Cardiac muscle cell (in vitro differentiated cells and primary cell): ENCODE measurements around the gene TMEM123. TPM values are rescaled to one million over a fixed set of nuclear protein-coding genes. Genes with fewer than 3 reads are reported as not detected.

ENCODE experiments used
- DNase-seq, 2 donors: peaks; one replicate each; pipeline versions ENCODE4 v3.0.0 to v3.0.0-alpha.2; 2010 to 2017; ENCODE audit warnings: low read depth in 1 of 2, low spot score in 1 of 2
- H3K27ac ChIP-seq: fragments of 200-600 bp; sonication (generic); 2 replicates; pipeline ENCODE4 v1.5.1; 2016
- H3K27me3 ChIP-seq: fragments of 200-600 bp; sonication (generic); 2 replicates; pipeline ENCODE4 v1.6.0; 2016; ENCODE audit warnings: control low read depth
- H3K36me3 ChIP-seq: fragments of 200-600 bp; sonication (generic); 2 replicates; pipeline ENCODE4 v1.5.1; 2016; ENCODE audit warnings: control low read depth
- H3K4me1 ChIP-seq: fragments of 200-600 bp; sonication (generic); 2 replicates; pipeline ENCODE4 v1.8.1; 2017; ENCODE audit warnings: low read depth, mild to moderate bottlenecking, mixed run types
- H3K4me3 ChIP-seq: fragments of 200-600 bp; sonication (generic); 2 replicates; pipeline ENCODE4 v1.5.1; 2016; ENCODE audit warnings: mild to moderate bottlenecking
- H3K9me3 ChIP-seq: fragments of 200-600 bp; sonication (generic); 2 replicates; pipeline ENCODE4 v1.5.1; 2017; ENCODE audit warnings: low read depth, mild to moderate bottlenecking, control low read depth
- CTCF ChIP-seq: IDR thresholded peaks from 2 replicates; pipeline ENCODE4 v1.5.1; 2012; ENCODE audit warnings: low read depth, mild to moderate bottlenecking, low read length
- polyA plus RNA-seq: library from polyadenylated mRNA; unstranded; fragments of >200 nt; fragmentation: Nextera tagmentation; extraction: Ambion mirVana; gene quantifications from 2 replicates; pipeline ENCODE4 v1.2.1, GENCODE V29; 2016
- total RNA-seq: library from RNA; depleted of rRNA; stranded (reverse); fragments of >200 nt; gene quantifications from 2 replicates; pipeline ENCODE4 v1.2.3, GENCODE V29; 2016

TMEM123 gene
- total and polyA plus RNA-seq, 2 experiments from 2014 or later, result 86.3 to 92.6 TPM

GRCh38 chr11:102398297-102398696, 54.3 kb downstream of the TMEM123 start:
- Histone ChIP-seq H3K36me3 (peaks cover 24% of the 10 kb centered on the region), H3K9me3 (no peaks in the 10 kb centered on the region)
- TF ChIP-seq CTCF, result no peak

GRCh38 chr11:102396708-102397563, 55.6 kb downstream of the TMEM123 start:
- no peak for TF ChIP-seq CTCF
- DNase-seq, result no peak
- Histone ChIP-seq H3K4me1 (peaks cover 3% of the 10 kb centered on the region), H3K4me3 (no peak overlapping the region), H3K36me3 (peaks cover 24% of the 10 kb centered on the region), H3K27me3 (no peaks in the 10 kb centered on the region), H3K9me3 (no peaks in the 10 kb centered on the region), H3K27ac (peak overlapping the region; percentile 44)

More at GRCh38 chr11:102398297-102398696, 54.3 kb downstream of the TMEM123 start:
- peaks cover 3% of the 10 kb centered on the region for H3K4me1 ChIP-seq
- H3K27ac ChIP-seq, result no peak overlapping the region
- no peaks in the 10 kb centered on the region for H3K27me3 ChIP-seq
- H3K4me3 ChIP-seq, result no peak overlapping the region
- DNase-seq, result no peak

GRCh38 chr11:102395720-102396393, 56.7 kb downstream of the TMEM123 start:
- H3K4me1 ChIP-seq, result peaks cover 3% of the 10 kb centered on the region
- peaks cover 14% of the 10 kb centered on the region for H3K36me3 ChIP-seq
- H3K9me3 ChIP-seq, result no peaks in the 10 kb centered on the region
- no peak overlapping the region for H3K27ac ChIP-seq
- TF ChIP-seq CTCF, result no peak
- H3K4me3 ChIP-seq, result no peak overlapping the region
- DNase-seq, result no peak
- no peaks in the 10 kb centered on the region for H3K27me3 ChIP-seq

DNA sequence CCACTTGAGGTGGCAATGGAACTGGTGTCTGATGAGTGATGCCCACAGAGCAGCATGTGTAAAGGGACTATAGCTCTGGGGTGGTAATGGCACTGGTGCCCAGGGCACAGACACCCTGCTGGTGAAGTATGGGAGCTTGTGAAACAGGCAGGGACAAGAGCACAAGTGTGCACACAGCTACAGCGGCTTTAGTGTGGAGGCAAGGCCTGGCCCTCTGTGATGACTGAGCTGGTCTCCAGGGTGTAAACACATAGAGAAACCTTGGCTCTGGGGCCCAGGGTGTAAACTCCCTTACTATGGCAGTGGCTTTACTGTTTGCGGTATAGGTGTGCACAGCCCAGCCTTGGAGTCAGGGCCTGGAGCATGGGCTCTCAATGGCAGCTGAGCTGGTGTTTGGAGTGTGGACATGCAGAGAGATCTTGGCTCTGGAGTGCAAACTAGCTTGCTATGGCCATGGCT, 59.3 kb downstream of the TMEM123 start:
- TF ChIP-seq CTCF, result no peak
- H3K36me3 ChIP-seq, result peaks cover under 1% of the 10 kb centered on the region
- no peak for DNase-seq
- H3K27ac ChIP-seq, result no peak overlapping the region
- H3K4me3 ChIP-seq, result no peak overlapping the region
- H3K9me3 ChIP-seq, result no peaks in the 10 kb centered on the region
- H3K4me1 ChIP-seq, result peaks cover 3% of the 10 kb centered on the region
- no peaks in the 10 kb centered on the region for H3K27me3 ChIP-seq

DNA sequence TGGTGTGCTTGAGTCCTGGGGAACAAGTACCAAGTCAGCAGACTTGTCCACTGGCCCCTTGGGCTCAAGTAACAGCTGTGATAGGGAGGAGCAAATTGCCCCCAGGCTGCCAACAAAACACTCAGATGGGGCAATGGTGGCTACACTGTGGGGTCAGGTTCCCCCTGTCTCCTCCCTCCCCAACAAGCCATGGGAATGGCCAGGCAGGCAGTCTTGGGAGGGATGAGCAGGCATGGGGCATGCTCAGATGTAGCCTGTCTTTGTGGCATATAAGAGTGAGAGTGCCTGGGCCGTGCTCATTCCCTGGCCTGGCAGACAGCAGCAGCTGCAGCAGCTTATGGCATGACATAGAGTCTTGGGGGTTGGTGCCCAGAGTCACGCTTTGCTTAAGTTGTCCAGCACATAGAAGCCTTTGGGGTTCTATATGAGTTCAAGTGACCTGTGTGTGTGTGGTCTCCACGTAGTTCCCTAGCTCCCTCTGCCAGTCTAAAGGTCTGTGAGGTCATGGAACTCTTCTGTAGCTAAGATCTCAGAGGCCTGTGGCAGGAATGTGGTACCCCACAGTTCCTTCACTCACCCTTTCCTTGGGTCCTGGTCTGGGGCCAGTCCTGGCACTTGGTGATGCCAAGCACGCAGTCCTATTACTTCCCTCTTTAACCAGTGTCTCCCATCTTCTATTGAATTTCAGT, 60.9 kb downstream of the TMEM123 start:
- H3K27ac ChIP-seq, result no peak overlapping the region
- H3K4me1 ChIP-seq, result no peaks in the 10 kb centered on the region
- no peaks in the 10 kb centered on the region for H3K27me3 ChIP-seq
- DNase-seq, result no peak
- no peak overlapping the region for H3K4me3 ChIP-seq
- TF ChIP-seq CTCF, result no peak
- no peaks in the 10 kb centered on the region for H3K36me3 ChIP-seq
- H3K9me3 ChIP-seq, result no peaks in the 10 kb centered on the region
